H1 (cell line): ENCODE data around the gene KCTD20. TPM values are rescaled to one million over a fixed set of nuclear protein-coding genes. Genes with fewer than 3 reads are reported as not detected.

Experiments used
- CTCF ChIA-PET: fragments of 300-600 bp; sonication (Branson Sonifier 250); formaldehyde crosslinking; loops from one replicate; lab custom pipeline; 2021; ENCODE audit not compliant: partially characterized antibody; lab: Charles Lee
- POLR2A ChIA-PET: fragments of 300-600 bp; sonication (Branson Sonifier 250); formaldehyde crosslinking; loops from one replicate; lab custom pipeline; 2021; ENCODE audit warnings: inconsistent platforms; ENCODE audit not compliant: partially characterized antibody; lab: Charles Lee
- DNase-seq, 2 experiments: peaks; one replicate each; pipeline versions ENCODE4 v3.0.0 to v3.0.0-alpha.2; 2010 to 2022; ENCODE audit warnings: low spot score in 2 of 2, low read depth in 1 of 2, mixed read lengths in 1 of 2
- FAIRE-seq: peaks from 2 replicates; lab custom pipeline; 2011; peaks lifted over from hg19 to GRCh38; lab: Jason Lieb, UNC
- H2AFZ ChIP-seq: 2 replicates; pipeline ENCODE4 v1.8.1; 2012; ENCODE audit warnings: low read length, inconsistent platforms
- H2AK5ac ChIP-seq: 2 replicates; pipeline ENCODE4 v1.6.1; 2013; ENCODE audit warnings: low read depth, low read length
- H2BK120ac ChIP-seq: replicated peaks from 2 replicates; pipeline ENCODE3; 2013; ENCODE audit warnings: low read depth, low read length, inconsistent platforms
- H2BK12ac ChIP-seq: 2 replicates; pipeline ENCODE4 v1.6.1; 2013; ENCODE audit warnings: low read depth, low read length
- H2BK15ac ChIP-seq: 2 replicates; pipeline ENCODE4 v1.6.1; 2013; ENCODE audit warnings: low read length
- H2BK20ac ChIP-seq: 2 replicates; pipeline ENCODE4 v1.6.1; 2013; ENCODE audit warnings: low read length
- H2BK5ac ChIP-seq: 2 replicates; pipeline ENCODE4 v1.6.1; 2013; ENCODE audit warnings: low read depth, low read length
- H3K14ac ChIP-seq: 2 replicates; pipeline ENCODE4 v1.6.1; 2013; ENCODE audit warnings: inconsistent platforms; ENCODE audit not compliant: insufficient read length
- H3K18ac ChIP-seq: 2 replicates; pipeline ENCODE4 v1.6.1; 2013; ENCODE audit warnings: low read length; ENCODE audit errors: extremely low read depth
- H3K23ac ChIP-seq: 2 replicates; pipeline ENCODE4 v1.6.1; 2013; ENCODE audit warnings: inconsistent platforms; ENCODE audit not compliant: insufficient read length
- H3K23me2 ChIP-seq: 2 replicates; pipeline ENCODE4 v1.6.1; 2013; ENCODE audit warnings: low read depth, low read length
- H3K27ac ChIP-seq: 2 replicates; pipeline ENCODE4 v1.6.1; 2011; ENCODE audit warnings: low read depth, low read length, inconsistent platforms
- H3K27me3 ChIP-seq, 4 experiments: replicated peaks in 1 of 4; 1 replicate in 1 of 4; 2 replicates in 3 of 4; pipeline versions ENCODE4 v1.6.1 to v1.8.1; 2011 to 2013; ENCODE audit warnings: low read length in 3 of 4, mild to moderate bottlenecking in 3 of 4, inconsistent platforms in 2 of 4, mixed read lengths in 2 of 4, moderate library complexity in 1 of 4; ENCODE audit not compliant: control insufficient read depth in 3 of 4, insufficient read depth in 3 of 4; ENCODE audit errors: extremely low read depth in 1 of 4
- H3K36me3 ChIP-seq, 4 experiments: 2 replicates each; pipeline versions ENCODE4 v1.6.1 to v1.8.1; 2011 to 2013; ENCODE audit warnings: mild to moderate bottlenecking in 4 of 4, low read length in 3 of 4, moderate library complexity in 2 of 4, control low read depth in 1 of 4, inconsistent platforms in 1 of 4; ENCODE audit not compliant: insufficient read depth in 4 of 4, control insufficient read depth in 2 of 4
- H3K4ac ChIP-seq: replicated peaks from 2 replicates; pipeline ENCODE3; 2013; ENCODE audit warnings: low read length, low read depth, mixed read lengths, inconsistent platforms; ENCODE audit not compliant: insufficient read length
- H3K4me1 ChIP-seq, 4 experiments: replicated peaks in 1 of 4; 1 replicate in 1 of 4; 2 replicates in 3 of 4; pipeline versions ENCODE4 v1.6.1 to v1.8.1; 2011 to 2013; ENCODE audit warnings: low read length in 3 of 4, inconsistent platforms in 2 of 4, mixed read lengths in 1 of 4; ENCODE audit not compliant: insufficient read depth in 4 of 4, control insufficient read depth in 3 of 4
- H3K4me2 ChIP-seq, 2 experiments: 2 replicates each; pipeline versions ENCODE4 v1.6.1 to v1.8.1; 2011 to 2013; ENCODE audit warnings: low read depth in 2 of 2, low read length in 2 of 2, control low read depth in 1 of 2, inconsistent platforms in 1 of 2, mild to moderate bottlenecking in 1 of 2; ENCODE audit not compliant: insufficient read depth in 1 of 2
- H3K4me3 ChIP-seq, 4 experiments: fragments of 200-600, 300-600 bp in 1 of 4; sonication (generic), shearing (Covaris generic), sonication (Bioruptor Twin) in 1 of 4; 2 replicates each; pipeline versions ENCODE4 v1.5.1 to v1.8.1; 2011 to 2016; ENCODE audit warnings: low read length in 4 of 4, low read depth in 3 of 4, control low read depth in 2 of 4, inconsistent platforms in 2 of 4, mild to moderate bottlenecking in 2 of 4, mixed read lengths in 1 of 4, moderate library complexity in 1 of 4; ENCODE audit not compliant: insufficient read depth in 2 of 4; ENCODE audit errors: extremely low read depth in 1 of 4
- H3K56ac ChIP-seq: replicated peaks from 2 replicates; pipeline ENCODE3; 2013; ENCODE audit warnings: low read depth, mild to moderate bottlenecking, mixed read lengths, low read length, inconsistent platforms; ENCODE audit not compliant: insufficient read length
- H3K79me1 ChIP-seq: 2 replicates; pipeline ENCODE4 v1.6.1; 2013; ENCODE audit warnings: low read depth, low read length, control low read depth
- H3K79me2 ChIP-seq, 2 experiments: 2 replicates each; pipeline versions ENCODE4 v1.6.1 to v1.8.1; 2012 to 2013; ENCODE audit warnings: low read length in 2 of 2, mild to moderate bottlenecking in 2 of 2, inconsistent platforms in 1 of 2; ENCODE audit not compliant: insufficient read depth in 2 of 2, control insufficient read depth in 1 of 2
- H3K9ac ChIP-seq, 4 experiments: replicated peaks in 1 of 4; 1 replicate in 1 of 4; 2 replicates in 3 of 4; pipeline versions ENCODE4 v1.6.1 to v1.8.1; 2011 to 2013; ENCODE audit warnings: low read depth in 3 of 4, low read length in 3 of 4, control low read depth in 2 of 4, mild to moderate bottlenecking in 2 of 4, moderate library complexity in 2 of 4, inconsistent platforms in 1 of 4; ENCODE audit errors: extremely low read depth in 1 of 4
- H3K9me3 ChIP-seq, 2 experiments: 2 replicates each; pipeline versions ENCODE4 v1.6.1 to v1.8.1; 2012 to 2013; ENCODE audit warnings: mild to moderate bottlenecking in 2 of 2, moderate library complexity in 2 of 2, control low read depth in 1 of 2, inconsistent platforms in 1 of 2, low read depth in 1 of 2, low read length in 1 of 2, mixed read lengths in 1 of 2; ENCODE audit not compliant: insufficient read depth in 2 of 2
- H4K20me1 ChIP-seq, 2 experiments: replicated peaks in 1 of 2; 2 replicates each; pipeline versions ENCODE3 to v1.8.1; 2011 to 2013; ENCODE audit warnings: inconsistent platforms in 2 of 2, low read length in 2 of 2, mild to moderate bottlenecking in 1 of 2; ENCODE audit not compliant: insufficient read depth in 2 of 2, control insufficient read depth in 1 of 2
- H4K5ac ChIP-seq: 2 replicates; pipeline ENCODE4 v1.6.1; 2013; ENCODE audit warnings: low read length, low read depth, mixed read lengths, inconsistent platforms; ENCODE audit not compliant: insufficient read length
- H4K8ac ChIP-seq: 2 replicates; pipeline ENCODE4 v1.8.0; 2013; ENCODE audit warnings: mild to moderate bottlenecking, moderate library complexity, low read length, inconsistent platforms; ENCODE audit not compliant: insufficient read depth; ENCODE audit errors: extremely low read depth
- H4K91ac ChIP-seq: replicated peaks from 2 replicates; pipeline ENCODE3; 2013; ENCODE audit warnings: low read length, mixed read lengths, inconsistent platforms; ENCODE audit not compliant: insufficient read length
- CBX8 ChIP-seq: fragments of 300-800, 300-1000 bp; sonication (generic); IDR thresholded peaks from 2 replicates; pipeline ENCODE4 v1.7.1; 2016; ENCODE audit warnings: low read depth, low read length, borderline replicate concordance
- CHD1 ChIP-seq: IDR thresholded peaks from 2 replicates; pipeline ENCODE4 v1.6.1; 2012; ENCODE audit warnings: low read depth, low read length, improper control_type of control experiment
- CREB1 ChIP-seq: IDR thresholded peaks from 2 replicates; pipeline ENCODE4 v1.6.1; 2012; ENCODE audit warnings: inconsistent platforms
- CTCF ChIP-seq, 3 experiments: IDR thresholded peaks; 1 replicate in 2 of 3; 2 replicates in 1 of 3; pipeline versions ENCODE4 v1.5.1 to v1.6.1; 2011; ENCODE audit warnings: low read length in 3 of 3, mild to moderate bottlenecking in 3 of 3, inconsistent platforms in 2 of 3, low read depth in 1 of 3, moderate library complexity in 1 of 3; ENCODE audit not compliant: insufficient read depth in 1 of 3; ENCODE audit errors: control extremely low read depth in 1 of 3
- JUND ChIP-seq: IDR thresholded peaks from 2 replicates; pipeline ENCODE4 v1.6.1; 2011; ENCODE audit warnings: mild to moderate bottlenecking, improper control_type of control experiment, low read length
- KDM4A ChIP-seq: IDR thresholded peaks from one replicate; pipeline ENCODE4 v1.7.1; 2012; ENCODE audit warnings: low read depth, mild to moderate bottlenecking, moderate library complexity, low read length, inconsistent platforms; ENCODE audit not compliant: severe bottlenecking
- PHF8 ChIP-seq: fragments of 200-600 bp; sonication (generic); conservative IDR thresholded peaks from 2 replicates; pipeline ENCODE4 v1.7.1; 2012; ENCODE audit warnings: low read depth, mild to moderate bottlenecking, inconsistent platforms, low read length, moderate library complexity
- RBBP5 ChIP-seq: IDR thresholded peaks from 2 replicates; pipeline ENCODE4 v1.7.1; 2012; ENCODE audit warnings: low read depth, mild to moderate bottlenecking, inconsistent platforms, low read length, moderate library complexity, borderline replicate concordance
- SP2 ChIP-seq: IDR thresholded peaks from 2 replicates; pipeline ENCODE4 v1.6.1; 2012; ENCODE audit warnings: mild to moderate bottlenecking, low read length, inconsistent platforms
- SRF ChIP-seq: IDR thresholded peaks from 2 replicates; pipeline ENCODE4 v1.6.1; 2011; ENCODE audit warnings: mild to moderate bottlenecking, low read depth, low read length, moderate library complexity
- TCF12 ChIP-seq: IDR thresholded peaks from 2 replicates; pipeline ENCODE4 v1.6.1; 2011; ENCODE audit warnings: low read depth, mild to moderate bottlenecking, low read length
- polyA plus RNA-seq, 7 experiments: library from polyadenylated mRNA; depleted of rRNA in 3 of 7; stranded (reverse) in 5 of 7; unstranded in 2 of 7; fragments of >200 nt in 5 of 7; fragments of 200-250 nt in 2 of 7; gene quantifications; 1 replicate in 5 of 7; 2 replicates in 1 of 7; 4 replicates in 1 of 7; pipeline versions ENCODE4 v1.2.1 to v1.2.3, GENCODE V29; 2011 to 2013; ENCODE audit warnings: missing spikeins in 2 of 7, mixed read lengths in 2 of 7
- total RNA-seq: library from RNA; stranded (reverse); fragmentation: NEBNext Ultra II Directional; extraction: Animal tissue kit (Norgen Biotek cat#: 25700); gene quantifications from 2 replicates; pipeline ENCODE4 v1.2.1, GENCODE V29; 2021

Gene KCTD20
- total and polyA plus RNA-seq, 2 of the 8 experiments (the other 6 are each of a cell fraction or from before 2014, with no cell fraction given) = 10.1 to 26.2 TPM

GRCh38 chr6:36488221-36488620, 45.4 kb downstream of the KCTD20 start:
- DNase-seq (no peak), FAIRE-seq (no peak)
- H3K4me3 ChIP-seq = no peak overlapping the region
- H3K4ac ChIP-seq = no peak overlapping the region
- no peaks in the 10 kb centered on the region for H3K79me2 ChIP-seq
- H3K14ac ChIP-seq = no peak overlapping the region
- POLR2A ChIA-PET = interaction anchor here (0.6 to 3.1 kb wide), 3 partner anchors 10 to 180 kb away, joined by 3 to 11 read pairs (median 3); no protein-coding TSS in a partner anchor
- no peak overlapping the region for H4K5ac ChIP-seq
- peaks cover 0 to 23% (median 9%) of the 10 kb centered on the region in 4 experiments; a peak in 4 of 8 replicates for H3K36me3 ChIP-seq
- H2AFZ ChIP-seq = no peak overlapping the region
- H2AK5ac ChIP-seq = no peak overlapping the region
- CTCF ChIA-PET = interaction anchor here (0.8 to 1.1 kb wide), 4 partner anchors 24 to 871 kb away, joined by 3 read pairs; no protein-coding TSS in a partner anchor
- H2BK12ac ChIP-seq = no peak overlapping the region
- H2BK120ac ChIP-seq = no peak overlapping the region
- no peak overlapping the region for H2BK20ac ChIP-seq
- no peaks in the 10 kb centered on the region for H3K9me3 ChIP-seq
- H4K20me1 ChIP-seq = no peaks in the 10 kb centered on the region
- H3K23me2 ChIP-seq = no peaks in the 10 kb centered on the region
- H3K9ac ChIP-seq = no peak overlapping the region
- peaks cover 0 to 5% (median 1%) of the 10 kb centered on the region in 4 experiments; a peak in 2 of 7 replicates for H3K4me1 ChIP-seq
- H2BK15ac ChIP-seq = no peak overlapping the region
- H3K56ac ChIP-seq = no peak overlapping the region
- H3K27me3 ChIP-seq = no peaks in the 10 kb centered on the region
- no peaks in the 10 kb centered on the region for H3K79me1 ChIP-seq
- no peak overlapping the region for H3K4me2 ChIP-seq
- H4K91ac ChIP-seq = no peak overlapping the region
- H2BK5ac ChIP-seq = no peak overlapping the region
- H3K23ac ChIP-seq = no peak overlapping the region
- no peak overlapping the region for H3K18ac ChIP-seq
- no peak overlapping the region for H3K27ac ChIP-seq
- H4K8ac ChIP-seq = no peak overlapping the region
- TF ChIP-seq CREB1 (no peak), SP2 (no peak), CBX8 (no peak), SRF (no peak), CTCF (IDR thresholded peaks at IDR 0.05; ENCODE audit: control extremely low read depth in 1 of 3, insufficient read depth in 1 of 3, low read depth in 1 of 3, low read length in 3 of 3) (no peak), PHF8 (no peak), CHD1 (no peak), RBBP5 (no peak), TCF12 (no peak), KDM4A (no peak), JUND (no peak)
